Measurements from ENCODE around the gene ABCA5. TPM values are rescaled to one million over a fixed set of nuclear protein-coding genes. Genes with fewer than 3 reads are reported as not detected.

The ABCA5 gene
- total RNA-seq, 1 donor from 2014 or later, result 11.6 TPM

- DNase-seq (ENCODE audit: low read depth) (peak; percentile 59), FAIRE-seq (no peak)
- TF ChIP-seq CTCF (IDR thresholded peaks at IDR 0.05; ENCODE audit: insufficient read depth, low read length, severe bottlenecking), result no peak
- no peak overlapping the region for H3K4me3 ChIP-seq (ENCODE audit: low read depth, low read length)
- no peaks in the 10 kb centered on the region for H3K36me3 ChIP-seq (ENCODE audit: control insufficient read depth, insufficient read depth, low read length)
- H3K27me3 ChIP-seq (ENCODE audit: control insufficient read depth, insufficient read depth, low read length), result no peaks in the 10 kb centered on the region
Measured at GRCh38 chr17:69363488-69364210, 36.7 kb upstream of the ABCA5 start.

GRCh38 chr17:69361156-69361555 lies 34.2 kb upstream of the ABCA5 start:
- no peaks in the 10 kb centered on the region for H3K36me3 ChIP-seq (ENCODE audit: control insufficient read depth, insufficient read depth, low read length)
- H3K27me3 ChIP-seq (ENCODE audit: control insufficient read depth, insufficient read depth, low read length), result no peaks in the 10 kb centered on the region
- FAIRE-seq (no peak), DNase-seq (ENCODE audit: low read depth) (no peak)
- H3K4me3 ChIP-seq (ENCODE audit: low read depth, low read length), result no peak overlapping the region
- TF ChIP-seq CTCF (IDR thresholded peaks at IDR 0.05; ENCODE audit: insufficient read depth, low read length, severe bottlenecking), result no peak

- no peak overlapping the region for H3K4me3 ChIP-seq (ENCODE audit: low read depth, low read length)
- FAIRE-seq (no peak), DNase-seq (ENCODE audit: low read depth) (no peak)
- TF ChIP-seq CTCF (IDR thresholded peaks at IDR 0.05; ENCODE audit: insufficient read depth, low read length, severe bottlenecking), result peak; percentile 11
- H3K36me3 ChIP-seq (ENCODE audit: control insufficient read depth, insufficient read depth, low read length), result no peaks in the 10 kb centered on the region
- H3K27me3 ChIP-seq (ENCODE audit: control insufficient read depth, insufficient read depth, low read length), result no peaks in the 10 kb centered on the region
Measured at GRCh38 chr17:69358688-69359596, 32.0 kb upstream of the ABCA5 start.

GRCh38 chr17:69357701-69358100 lies 30.8 kb upstream of the ABCA5 start:
- no peak for TF ChIP-seq CTCF (IDR thresholded peaks at IDR 0.05; ENCODE audit: insufficient read depth, low read length, severe bottlenecking)
- Histone ChIP-seq H3K4me3 (ENCODE audit: low read depth, low read length) (no peak overlapping the region), H3K36me3 (ENCODE audit: control insufficient read depth, insufficient read depth, low read length) (no peaks in the 10 kb centered on the region), H3K27me3 (ENCODE audit: control insufficient read depth, insufficient read depth, low read length) (no peaks in the 10 kb centered on the region)
- DNase-seq (ENCODE audit: low read depth) (peak; percentile 37), FAIRE-seq (no peak)

- Histone ChIP-seq H3K36me3 (ENCODE audit: control insufficient read depth, insufficient read depth, low read length) (no peaks in the 10 kb centered on the region), H3K4me3 (ENCODE audit: low read depth, low read length) (no peak overlapping the region), H3K27me3 (ENCODE audit: control insufficient read depth, insufficient read depth, low read length) (no peaks in the 10 kb centered on the region)
- no peak for FAIRE-seq
- TF ChIP-seq CTCF (IDR thresholded peaks at IDR 0.05; ENCODE audit: insufficient read depth, low read length, severe bottlenecking), result no peak
- no peak for DNase-seq (ENCODE audit: low read depth)
Measured at GRCh38 chr17:69356625-69357024, 29.7 kb upstream of the ABCA5 start.
